Progenitor cell of endocrine pancreas (in vitro differentiated cells): ENCODE data around the gene COL27A1. TPM values are rescaled to one million over a fixed set of nuclear protein-coding genes. Genes with fewer than 3 reads are reported as not detected.
A peak's percentile ranks its signal among the peaks of the same experiment; 100 is the strongest.

ENCODE experiments used
- DNase-seq: peaks from one replicate; pipeline ENCODE4 v3.0.0; 2021; ENCODE audit warnings: low spot score; ENCODE audit not compliant: unreplicated experiment
- H3K27ac Mint-ChIP-seq: 2 replicates; pipeline ENCODE4 v1.8.0; 2021; ENCODE audit warnings: mild to moderate bottlenecking, moderate library complexity, mixed read lengths
- H3K27me3 Mint-ChIP-seq: 2 replicates; pipeline ENCODE4 v1.8.0; 2021; ENCODE audit warnings: mixed read lengths
- H3K36me3 Mint-ChIP-seq: 2 replicates; pipeline ENCODE4 v1.8.0; 2022; ENCODE audit warnings: mixed read lengths; ENCODE audit not compliant: insufficient read depth
- H3K4me1 Mint-ChIP-seq: 2 replicates; pipeline ENCODE4 v1.8.0; 2021; ENCODE audit warnings: low read depth, mixed read lengths
- H3K4me3 Mint-ChIP-seq: 2 replicates; pipeline ENCODE4 v1.8.0; 2021; ENCODE audit warnings: low read depth, mild to moderate bottlenecking, moderate library complexity, mixed read lengths
- H3K9me3 Mint-ChIP-seq: 2 replicates; pipeline ENCODE4 v1.8.0; 2021; ENCODE audit warnings: low read depth, mixed read lengths
- CTCF ChIP-seq: fragments of 200-600 bp; sonication (generic); IDR thresholded peaks from one replicate; pipeline ENCODE4 v1.5.0; 2021; ENCODE audit warnings: antibody characterized with exemption, mild to moderate bottlenecking; ENCODE audit not compliant: unreplicated experiment
- total RNA-seq: library from RNA; stranded (reverse); gene quantifications from 2 replicates; pipeline ENCODE4 v1.2.1, GENCODE V29; 2021

Gene COL27A1
- total RNA-seq, 1 donor from 2014 or later: 178 TPM

GRCh38 chr9:114117614-114117995, 37.7 kb upstream of the COL27A1 start:
- no peak overlapping the region for H3K4me3 Mint-ChIP-seq
- peaks cover 67% of the 10 kb centered on the region for H3K4me1 Mint-ChIP-seq
- no peak for DNase-seq
- H3K27ac Mint-ChIP-seq: peak overlapping the region; percentile 97
- peaks cover 11% of the 10 kb centered on the region for H3K27me3 Mint-ChIP-seq
- no peaks in the 10 kb centered on the region for H3K9me3 Mint-ChIP-seq
- H3K36me3 Mint-ChIP-seq: no peaks in the 10 kb centered on the region
- TF ChIP-seq CTCF: no peak

GRCh38 chr9:114117996-114118830, 37.1 kb upstream of the COL27A1 start:
- peaks cover 4% of the 10 kb centered on the region for H3K27me3 Mint-ChIP-seq

GRCh38 chr9:114119242-114120191, 35.8 kb upstream of the COL27A1 start:
- Mint-ChIP-seq H3K4me3 (no peak overlapping the region), H3K36me3 (no peaks in the 10 kb centered on the region), H3K27ac (peak overlapping the region; percentile 97), H3K4me1 (peaks cover 77% of the 10 kb centered on the region), H3K9me3 (no peaks in the 10 kb centered on the region), H3K27me3 (no peaks in the 10 kb centered on the region)
- no peak for TF ChIP-seq CTCF
- no peak for DNase-seq

More at GRCh38 chr9:114117996-114118830, 37.1 kb upstream of the COL27A1 start:
- H3K27ac Mint-ChIP-seq: peak overlapping the region; percentile 97
- peak; percentile 46 for DNase-seq
- no peak overlapping the region for H3K4me3 Mint-ChIP-seq
- no peaks in the 10 kb centered on the region for H3K36me3 Mint-ChIP-seq
- no peak for TF ChIP-seq CTCF
- H3K9me3 Mint-ChIP-seq: no peaks in the 10 kb centered on the region
- H3K4me1 Mint-ChIP-seq: peaks cover 71% of the 10 kb centered on the region

GRCh38 chr9:114120192-114121014, 34.9 kb upstream of the COL27A1 start:
- Mint-ChIP-seq H3K4me1 (peaks cover 79% of the 10 kb centered on the region), H3K27ac (peak overlapping the region; percentile 91), H3K27me3 (no peaks in the 10 kb centered on the region)

More at GRCh38 chr9:114120192-114121014, 34.9 kb upstream of the COL27A1 start:
- no peak for TF ChIP-seq CTCF
- H3K36me3 Mint-ChIP-seq: no peaks in the 10 kb centered on the region
- no peaks in the 10 kb centered on the region for H3K9me3 Mint-ChIP-seq
- peak overlapping the region; percentile 5 for H3K4me3 Mint-ChIP-seq
- DNase-seq: no peak
